HT1080 (cell line): ENCODE data around the gene ANKRD44. TPM values are rescaled to one million over a fixed set of nuclear protein-coding genes. Genes with fewer than 3 reads are reported as not detected.

ENCODE experiments used
- DNase-seq: peaks from one replicate; pipeline ENCODE4 v3.0.0-alpha.2; 2015; ENCODE audit warnings: low read depth
- total RNA-seq: library from RNA; depleted of rRNA; stranded (reverse); fragments of >200 nt; shearing (Covaris generic); gene quantifications from 2 replicates; pipeline ENCODE4 v1.2.3, GENCODE V29; 2014

The ANKRD44 gene
- total RNA-seq, 1 experiment from 2014 or later: 16.0 TPM

GRCh38 chr2:197001921-197002320 is 308.7 kb downstream of the ANKRD44 start:
- no peak for DNase-seq

- DNase-seq: no peak
Observed at GRCh38 chr2:196995757-196996314, 314.7 kb downstream of the ANKRD44 start.

GRCh38 chr2:196994764-196995163 is 315.8 kb downstream of the ANKRD44 start:
- no peak for DNase-seq

GRCh38 chr2:196993617-196994016 is 317.0 kb downstream of the ANKRD44 start:
- DNase-seq: no peak

- DNase-seq: peak; percentile 19
Observed at GRCh38 chr2:196992466-196992865, 318.1 kb downstream of the ANKRD44 start.

- DNase-seq: no peak
Observed at GRCh38 chr2:196990788-196991461, 319.7 kb downstream of the ANKRD44 start.

GRCh38 chr2:196990092-196990491 is 320.5 kb downstream of the ANKRD44 start:
- DNase-seq: no peak

GRCh38 chr2:196989496-196989895 is 321.1 kb downstream of the ANKRD44 start:
- DNase-seq: no peak

GRCh38 chr2:196988639-196989038 is 321.9 kb downstream of the ANKRD44 start:
- no peak for DNase-seq

GRCh38 chr2:196987649-196988364 is 322.8 kb downstream of the ANKRD44 start:
- peak; percentile 97 for DNase-seq

- no peak for DNase-seq
Observed at GRCh38 chr2:196987298-196987648, 323.3 kb downstream of the ANKRD44 start.

GRCh38 chr2:196985511-196986183 is 324.9 kb downstream of the ANKRD44 start:
- no peak for DNase-seq

GRCh38 chr2:196984903-196985302 is 325.7 kb downstream of the ANKRD44 start:
- DNase-seq: no peak

- DNase-seq: no peak
Observed at GRCh38 chr2:196983934-196984333, 326.6 kb downstream of the ANKRD44 start.

GRCh38 chr2:196980473-196980872 is 330.1 kb downstream of the ANKRD44 start:
- DNase-seq: no peak

- no peak for DNase-seq
Observed at GRCh38 chr2:196980001-196980400, 330.6 kb downstream of the ANKRD44 start.

GRCh38 chr2:196977507-196977906 is 333.1 kb downstream of the ANKRD44 start:
- no peak for DNase-seq

GRCh38 chr2:196974970-196975369 is 335.6 kb downstream of the ANKRD44 start:
- no peak for DNase-seq

GRCh38 chr2:196971574-196972279 is 338.9 kb downstream of the ANKRD44 start:
- DNase-seq: peak; percentile 49

GRCh38 chr2:196970099-196970498 is 340.5 kb downstream of the ANKRD44 start:
- peak; percentile 8 for DNase-seq

- no peak for DNase-seq
Observed at GRCh38 chr2:196968516-196968915, 342.1 kb downstream of the ANKRD44 start.

- DNase-seq: no peak
Observed at GRCh38 chr2:196967775-196968174, 342.8 kb downstream of the ANKRD44 start.
